8988T (cell line): Measurements from ENCODE around the gene KCNMB2.
"Not testable (repeated sequence)": the region's sequence is repeated elsewhere in the genome, so short reads cannot be mapped to it uniquely, and the experiment has no call there.

Source experiments
- DNase-seq: peaks from one replicate; pipeline ENCODE4 v3.0.0; 2011

The KCNMB2 gene

GRCh38 chr3:178536211-178537079, at the start of gene KCNMB2:
Gene KCNMB2, plus strand, starts transcription at chr3:178536436.
- DNase-seq, result no peak

GRCh38 chr3:178486903-178487302, 49.3 kb upstream of the KCNMB2 start:
- DNase-seq, result no peak

- DNase-seq, result no peak
Observed at GRCh38 chr3:178487752-178488151, 48.5 kb upstream of the KCNMB2 start.

- DNase-seq, result no peak
Observed at GRCh38 chr3:178491751-178492150, 44.5 kb upstream of the KCNMB2 start.

- no peak for DNase-seq
Observed at GRCh38 chr3:178492491-178492890, 43.7 kb upstream of the KCNMB2 start.

- DNase-seq, result no peak
Observed at GRCh38 chr3:178494386-178494785, 41.9 kb upstream of the KCNMB2 start.

GRCh38 chr3:178496911-178497310, 39.3 kb upstream of the KCNMB2 start:
- DNase-seq, result no peak

GRCh38 chr3:178498871-178499270, 37.4 kb upstream of the KCNMB2 start:
- DNase-seq, result no peak

- no peak for DNase-seq
Observed at GRCh38 chr3:178500631-178501030, 35.6 kb upstream of the KCNMB2 start.

GRCh38 chr3:178504128-178504527, 32.1 kb upstream of the KCNMB2 start:
- no peak for DNase-seq

- DNase-seq, result no peak
Observed at GRCh38 chr3:178505832-178506231, 30.4 kb upstream of the KCNMB2 start.

GRCh38 chr3:178507507-178508442, 28.5 kb upstream of the KCNMB2 start:
- DNase-seq, result no peak

- no peak for DNase-seq
Observed at GRCh38 chr3:178508443-178508825, 27.8 kb upstream of the KCNMB2 start.

GRCh38 chr3:178510496-178510895, 25.7 kb upstream of the KCNMB2 start:
- no peak for DNase-seq

GRCh38 chr3:178512647-178513046, 23.6 kb upstream of the KCNMB2 start:
- no peak for DNase-seq

- no peak for DNase-seq
Observed at GRCh38 chr3:178513546-178514380, 22.5 kb upstream of the KCNMB2 start.

GRCh38 chr3:178514401-178514800, 21.8 kb upstream of the KCNMB2 start:
- DNase-seq, result no peak

GRCh38 chr3:178515076-178515744, 21.0 kb upstream of the KCNMB2 start:
- not testable (repeated sequence) for DNase-seq

- no peak for DNase-seq
Observed at GRCh38 chr3:178517665-178518334, 18.4 kb upstream of the KCNMB2 start.

GRCh38 chr3:178518660-178519396, 17.4 kb upstream of the KCNMB2 start:
- DNase-seq, result no peak

GRCh38 chr3:178519701-178520100, 16.5 kb upstream of the KCNMB2 start:
- DNase-seq, result no peak
